Astrocyte (in vitro differentiated cells and primary cell): ENCODE measurements around the gene CHEK1. TPM values are rescaled to one million over a fixed set of nuclear protein-coding genes. Genes with fewer than 3 reads are reported as not detected.

Experiments used
- DNase-seq: peaks from one replicate; pipeline ENCODE4 v3.0.0-alpha.2; 2010; ENCODE audit warnings: low read depth
- FAIRE-seq: peaks from 2 replicates; lab custom pipeline; 2011; peaks lifted over from hg19 to GRCh38; lab: Jason Lieb, UNC
- H2AFZ ChIP-seq: 2 replicates; pipeline ENCODE4 v1.6.0; 2012; ENCODE audit warnings: low read depth, low read length, inconsistent platforms
- H3K27ac ChIP-seq: 2 replicates; pipeline ENCODE4 v1.5.1; 2011; ENCODE audit warnings: low read depth, low read length, inconsistent platforms
- H3K27me3 ChIP-seq: 2 replicates; pipeline ENCODE4 v1.6.0; 2011; ENCODE audit warnings: low read length, inconsistent platforms; ENCODE audit not compliant: insufficient read depth
- H3K36me3 ChIP-seq: 2 replicates; pipeline ENCODE4 v1.5.1; 2011; ENCODE audit warnings: low read length, inconsistent platforms; ENCODE audit not compliant: insufficient read depth
- H3K4me1 ChIP-seq: 2 replicates; pipeline ENCODE4 v1.5.1; 2011; ENCODE audit warnings: low read length, inconsistent platforms; ENCODE audit not compliant: insufficient read depth
- H3K4me2 ChIP-seq: 2 replicates; pipeline ENCODE4 v1.6.0; 2012; ENCODE audit warnings: low read length, inconsistent platforms
- H3K4me3 ChIP-seq: 2 replicates; pipeline ENCODE4 v1.5.1; 2011; ENCODE audit warnings: low read depth, mild to moderate bottlenecking, low read length, inconsistent platforms; ENCODE audit not compliant: insufficient read depth
- H3K79me2 ChIP-seq: 2 replicates; pipeline ENCODE4 v1.6.0; 2012; ENCODE audit warnings: mild to moderate bottlenecking, low read length, inconsistent platforms; ENCODE audit not compliant: insufficient read depth
- H3K9ac ChIP-seq: 2 replicates; pipeline ENCODE4 v1.6.0; 2012; ENCODE audit warnings: mild to moderate bottlenecking, low read length, inconsistent platforms
- H3K9me3 ChIP-seq: 2 replicates; pipeline ENCODE4 v1.5.1; 2012; ENCODE audit warnings: low read depth, mild to moderate bottlenecking, low read length, inconsistent platforms; ENCODE audit not compliant: insufficient read depth
- H4K20me1 ChIP-seq: 2 replicates; pipeline ENCODE4 v1.6.0; 2012; ENCODE audit warnings: low read length, inconsistent platforms; ENCODE audit not compliant: insufficient read depth
- H3K27ac Mint-ChIP-seq: one replicate; pipeline ENCODE4 v1.8.0; 2021; ENCODE audit warnings: mild to moderate bottlenecking, mixed read lengths; ENCODE audit not compliant: unreplicated experiment
- H3K27me3 Mint-ChIP-seq: one replicate; pipeline ENCODE4 v1.8.0; 2021; ENCODE audit warnings: low read depth, mixed read lengths; ENCODE audit not compliant: unreplicated experiment
- H3K36me3 Mint-ChIP-seq: one replicate; pipeline ENCODE4 v1.8.0; 2021; ENCODE audit warnings: low read depth, mixed read lengths; ENCODE audit not compliant: unreplicated experiment
- H3K4me1 Mint-ChIP-seq: one replicate; pipeline ENCODE4 v1.8.0; 2021; ENCODE audit warnings: low read depth, mixed read lengths; ENCODE audit not compliant: unreplicated experiment
- H3K4me3 Mint-ChIP-seq: one replicate; pipeline ENCODE4 v1.8.0; 2021; ENCODE audit warnings: mild to moderate bottlenecking, moderate library complexity, mixed read lengths; ENCODE audit not compliant: unreplicated experiment
- H3K9me3 Mint-ChIP-seq: one replicate; pipeline ENCODE4 v1.8.0; 2021; ENCODE audit warnings: mild to moderate bottlenecking, mixed read lengths; ENCODE audit not compliant: unreplicated experiment
- CTCF ChIP-seq: IDR thresholded peaks from 2 replicates; pipeline ENCODE4 v1.5.1; 2011; ENCODE audit warnings: low read depth, mild to moderate bottlenecking, inconsistent platforms, low read length, moderate library complexity; ENCODE audit not compliant: insufficient read depth
- EZH2 ChIP-seq: IDR thresholded peaks from 2 replicates; pipeline ENCODE4 v1.6.1; 2012; ENCODE audit warnings: mild to moderate bottlenecking, low read length, inconsistent platforms; ENCODE audit not compliant: insufficient read depth
- total RNA-seq: library from RNA; stranded (reverse); gene quantifications from 2 replicates; pipeline ENCODE4 v1.2.1, GENCODE V29; 2021

CHEK1 gene
- total RNA-seq, 1 donor from 2014 or later, result 30.3 TPM

- no peak overlapping the region for H3K27ac ChIP-seq
- no peaks in the 10 kb centered on the region for H3K9me3 ChIP-seq
- Mint-ChIP-seq H3K36me3 (no peaks in the 10 kb centered on the region), H3K4me1 (no peaks in the 10 kb centered on the region), H3K27me3 (no peaks in the 10 kb centered on the region), H3K9me3 (no peaks in the 10 kb centered on the region), H3K27ac (no peak overlapping the region), H3K4me3 (no peak overlapping the region)
- no peak overlapping the region for H2AFZ ChIP-seq
- no peak overlapping the region for H3K9ac ChIP-seq
- DNase-seq (no peak), FAIRE-seq (peak; percentile 20)
- peaks cover 4% of the 10 kb centered on the region for H4K20me1 ChIP-seq
- no peak overlapping the region for H3K4me3 ChIP-seq
- no peaks in the 10 kb centered on the region for H3K4me1 ChIP-seq
- H3K4me2 ChIP-seq, result no peak overlapping the region
- H3K79me2 ChIP-seq, result peaks cover 20% of the 10 kb centered on the region
- TF ChIP-seq CTCF (no peak), EZH2 (no peak)
- H3K27me3 ChIP-seq, result no peaks in the 10 kb centered on the region
- H3K36me3 ChIP-seq, result peaks cover 44% of the 10 kb centered on the region
Measured at GRCh38 chr11:125645871-125646270, 20.9 kb downstream of the CHEK1 start.

GRCh38 chr11:125649465-125650166 lies 24.7 kb downstream of the CHEK1 start:
- no peak overlapping the region for H3K27ac ChIP-seq
- no peak overlapping the region for H2AFZ ChIP-seq
- H3K9me3 ChIP-seq, result no peaks in the 10 kb centered on the region
- H3K79me2 ChIP-seq, result peaks cover 35% of the 10 kb centered on the region
- no peaks in the 10 kb centered on the region for H3K27me3 ChIP-seq
- H4K20me1 ChIP-seq, result peaks cover 16% of the 10 kb centered on the region
- no peak for DNase-seq
- H3K4me2 ChIP-seq, result no peak overlapping the region
- H3K27me3 Mint-ChIP-seq, result no peaks in the 10 kb centered on the region
- no peak overlapping the region for H3K27ac Mint-ChIP-seq
- H3K4me3 ChIP-seq, result no peak overlapping the region
- TF ChIP-seq CTCF (no peak), EZH2 (no peak)
- no peaks in the 10 kb centered on the region for H3K4me1 Mint-ChIP-seq
- H3K4me3 Mint-ChIP-seq, result no peak overlapping the region
- H3K9ac ChIP-seq, result no peak overlapping the region
- no peaks in the 10 kb centered on the region for H3K9me3 Mint-ChIP-seq
- H3K36me3 Mint-ChIP-seq, result peaks cover 3% of the 10 kb centered on the region
- no peaks in the 10 kb centered on the region for H3K4me1 ChIP-seq
- no peak for FAIRE-seq
- H3K36me3 ChIP-seq, result peaks cover 44% of the 10 kb centered on the region

- no peak overlapping the region for H3K4me2 ChIP-seq
- no peaks in the 10 kb centered on the region for H3K4me1 ChIP-seq
- no peak for FAIRE-seq
- H4K20me1 ChIP-seq, result peaks cover 4% of the 10 kb centered on the region
- no peak for DNase-seq
- H3K9ac ChIP-seq, result no peak overlapping the region
- no peak overlapping the region for H3K4me3 ChIP-seq
- H3K27ac ChIP-seq, result no peak overlapping the region
- peaks cover 20% of the 10 kb centered on the region for H3K79me2 ChIP-seq
- peaks cover 4% of the 10 kb centered on the region for H3K9me3 ChIP-seq
- H3K36me3 ChIP-seq, result peaks cover 19% of the 10 kb centered on the region
- Mint-ChIP-seq H3K27me3 (no peaks in the 10 kb centered on the region), H3K36me3 (peaks cover 10% of the 10 kb centered on the region), H3K4me1 (no peaks in the 10 kb centered on the region), H3K9me3 (no peaks in the 10 kb centered on the region), H3K27ac (no peak overlapping the region), H3K4me3 (no peak overlapping the region)
- no peaks in the 10 kb centered on the region for H3K27me3 ChIP-seq
- TF ChIP-seq CTCF (no peak), EZH2 (no peak)
- no peak overlapping the region for H2AFZ ChIP-seq
Measured at GRCh38 chr11:125662689-125663088, 37.7 kb downstream of the CHEK1 start.
